ENCODE measurements around the gene S100B. TPM values are rescaled to one million over a fixed set of nuclear protein-coding genes. Genes with fewer than 3 reads are reported as not detected.

The S100B gene
- total and polyA plus RNA-seq, 4 donors = 0.79 to 1.4 (median 1.1) TPM

- H3K4me1 ChIP-seq (ENCODE audit: control insufficient read depth in 4 of 4, insufficient read depth in 4 of 4, low read length in 3 of 4) = peaks cover 0 to 6% (median 0%) of the 10 kb centered on the region in 4 donors
- no peaks in the 10 kb centered on the region for H3K36me3 ChIP-seq (ENCODE audit: control insufficient read depth in 4 of 4, insufficient read depth in 3 of 4, low read depth in 1 of 4, low read length in 3 of 4)
- no peak overlapping the region for H3K9ac ChIP-seq (ENCODE audit: low read depth in 1 of 2, low read length in 2 of 2)
- DNase-seq (ENCODE audit: low spot score) = no peak
- H3K27me3 ChIP-seq (ENCODE audit: control insufficient read depth in 4 of 4, insufficient read depth in 4 of 4, low read length in 3 of 4) = no peaks in the 10 kb centered on the region
- no peak overlapping the region for H3K27ac ChIP-seq (ENCODE audit: low read depth in 1 of 2, low read length in 2 of 2)
- H3K9me3 ChIP-seq (ENCODE audit: control insufficient read depth in 4 of 4, low read length in 3 of 4) = peaks cover 0 to 18% (median 11%) of the 10 kb centered on the region in 4 donors
- 87% methylated on average over 8 of the region's 8 CpGs for whole genome bisulfite sequencing
- TF ChIP-seq HNF4G (IDR thresholded peaks at IDR 0.05) (no peak), ZBTB33 (IDR thresholded peaks at IDR 0.05) (no peak), RAD21 (IDR thresholded peaks at IDR 0.05) (no peak), HNF4A (conservative IDR thresholded peaks at IDR 0.05) (no peak), GABPA (IDR thresholded peaks at IDR 0.05 in 1 of 2, conservative IDR thresholded peaks at IDR 0.05 in 1 of 2) (no peak)
- TF ChIP-seq, protein P1, sequence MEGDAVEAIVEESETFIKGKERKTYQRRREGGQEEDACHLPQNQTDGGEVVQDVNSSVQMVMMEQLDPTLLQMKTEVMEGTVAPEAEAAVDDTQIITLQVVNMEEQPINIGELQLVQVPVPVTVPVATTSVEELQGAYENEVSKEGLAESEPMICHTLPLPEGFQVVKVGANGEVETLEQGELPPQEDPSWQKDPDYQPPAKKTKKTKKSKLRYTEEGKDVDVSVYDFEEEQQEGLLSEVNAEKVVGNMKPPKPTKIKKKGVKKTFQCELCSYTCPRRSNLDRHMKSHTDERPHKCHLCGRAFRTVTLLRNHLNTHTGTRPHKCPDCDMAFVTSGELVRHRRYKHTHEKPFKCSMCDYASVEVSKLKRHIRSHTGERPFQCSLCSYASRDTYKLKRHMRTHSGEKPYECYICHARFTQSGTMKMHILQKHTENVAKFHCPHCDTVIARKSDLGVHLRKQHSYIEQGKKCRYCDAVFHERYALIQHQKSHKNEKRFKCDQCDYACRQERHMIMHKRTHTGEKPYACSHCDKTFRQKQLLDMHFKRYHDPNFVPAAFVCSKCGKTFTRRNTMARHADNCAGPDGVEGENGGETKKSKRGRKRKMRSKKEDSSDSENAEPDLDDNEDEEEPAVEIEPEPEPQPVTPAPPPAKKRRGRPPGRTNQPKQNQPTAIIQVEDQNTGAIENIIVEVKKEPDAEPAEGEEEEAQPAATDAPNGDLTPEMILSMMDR (IDR thresholded peaks at IDR 0.05; ENCODE audit: low read depth, low read length, missing input control) = no peak
- TF ChIP-seq, protein P2, sequence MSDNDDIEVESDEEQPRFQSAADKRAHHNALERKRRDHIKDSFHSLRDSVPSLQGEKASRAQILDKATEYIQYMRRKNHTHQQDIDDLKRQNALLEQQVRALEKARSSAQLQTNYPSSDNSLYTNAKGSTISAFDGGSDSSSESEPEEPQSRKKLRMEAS (IDR thresholded peaks at IDR 0.05) = no peak
- H3K4me3 ChIP-seq (ENCODE audit: low read depth in 1 of 3, low read length in 3 of 3) = peak overlapping the region in 1 of 3 donors; percentile 28
Measured at GRCh38 chr21:46594276-46594675, 10.6 kb downstream of the S100B start.

DNA sequence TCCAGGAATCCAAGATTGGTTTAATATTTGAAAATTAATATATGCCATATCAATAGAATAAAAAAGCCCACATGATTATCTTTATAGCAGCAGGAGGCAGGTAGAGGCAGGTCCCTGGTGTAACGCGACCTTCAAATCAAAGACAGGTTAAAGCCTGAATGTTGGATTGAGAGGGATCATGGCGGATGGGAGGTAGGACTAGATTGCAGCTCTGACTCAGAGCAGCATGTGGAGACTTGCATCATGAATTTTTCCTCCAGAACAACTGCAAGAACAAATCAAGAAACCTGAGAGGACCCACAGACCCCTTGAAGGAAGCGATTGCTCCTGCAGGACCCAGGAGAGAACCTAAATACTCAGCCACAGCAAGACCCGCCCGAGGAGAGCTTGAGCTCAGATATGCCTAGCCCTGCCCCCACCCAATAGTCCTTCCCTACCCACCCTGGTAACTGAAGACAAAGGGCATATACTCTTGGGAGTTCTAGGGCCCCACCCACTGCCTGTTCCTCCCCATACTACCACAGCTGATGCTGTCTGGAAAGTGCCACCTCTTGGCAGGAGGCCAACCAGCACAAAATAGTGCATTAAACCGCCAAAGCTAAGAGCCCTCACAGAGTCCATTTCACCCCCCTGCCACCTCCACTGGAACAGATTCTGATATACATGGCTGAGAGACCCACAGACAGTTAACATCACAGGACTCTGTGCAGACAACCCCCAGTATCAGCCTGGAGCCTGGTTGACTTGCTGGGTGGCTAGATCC is 19.5 kb downstream of the S100B start:
- H3K27ac ChIP-seq (ENCODE audit: low read depth in 1 of 2, low read length in 2 of 2) = no peak overlapping the region
- H3K27me3 ChIP-seq (ENCODE audit: control insufficient read depth in 4 of 4, insufficient read depth in 4 of 4, low read length in 3 of 4) = no peaks in the 10 kb centered on the region
- H3K9ac ChIP-seq (ENCODE audit: low read depth in 1 of 2, low read length in 2 of 2) = no peak overlapping the region
- H3K36me3 ChIP-seq (ENCODE audit: control insufficient read depth in 4 of 4, insufficient read depth in 3 of 4, low read depth in 1 of 4, low read length in 3 of 4) = peaks cover 0 to 4% (median under 1%) of the 10 kb centered on the region in 4 donors
- no peak for DNase-seq (ENCODE audit: low spot score)
- WGBS = 88% methylated on average over 7 of the region's 7 CpGs
- H3K4me1 ChIP-seq (ENCODE audit: control insufficient read depth in 4 of 4, insufficient read depth in 4 of 4, low read length in 3 of 4) = no peaks in the 10 kb centered on the region
- H3K4me3 ChIP-seq (ENCODE audit: low read depth in 1 of 3, low read length in 3 of 3) = no peak overlapping the region
- peaks cover 3 to 6% (median 5%) of the 10 kb centered on the region in 4 donors for H3K9me3 ChIP-seq (ENCODE audit: control insufficient read depth in 4 of 4, low read length in 3 of 4)
- TF ChIP-seq, protein P3, sequence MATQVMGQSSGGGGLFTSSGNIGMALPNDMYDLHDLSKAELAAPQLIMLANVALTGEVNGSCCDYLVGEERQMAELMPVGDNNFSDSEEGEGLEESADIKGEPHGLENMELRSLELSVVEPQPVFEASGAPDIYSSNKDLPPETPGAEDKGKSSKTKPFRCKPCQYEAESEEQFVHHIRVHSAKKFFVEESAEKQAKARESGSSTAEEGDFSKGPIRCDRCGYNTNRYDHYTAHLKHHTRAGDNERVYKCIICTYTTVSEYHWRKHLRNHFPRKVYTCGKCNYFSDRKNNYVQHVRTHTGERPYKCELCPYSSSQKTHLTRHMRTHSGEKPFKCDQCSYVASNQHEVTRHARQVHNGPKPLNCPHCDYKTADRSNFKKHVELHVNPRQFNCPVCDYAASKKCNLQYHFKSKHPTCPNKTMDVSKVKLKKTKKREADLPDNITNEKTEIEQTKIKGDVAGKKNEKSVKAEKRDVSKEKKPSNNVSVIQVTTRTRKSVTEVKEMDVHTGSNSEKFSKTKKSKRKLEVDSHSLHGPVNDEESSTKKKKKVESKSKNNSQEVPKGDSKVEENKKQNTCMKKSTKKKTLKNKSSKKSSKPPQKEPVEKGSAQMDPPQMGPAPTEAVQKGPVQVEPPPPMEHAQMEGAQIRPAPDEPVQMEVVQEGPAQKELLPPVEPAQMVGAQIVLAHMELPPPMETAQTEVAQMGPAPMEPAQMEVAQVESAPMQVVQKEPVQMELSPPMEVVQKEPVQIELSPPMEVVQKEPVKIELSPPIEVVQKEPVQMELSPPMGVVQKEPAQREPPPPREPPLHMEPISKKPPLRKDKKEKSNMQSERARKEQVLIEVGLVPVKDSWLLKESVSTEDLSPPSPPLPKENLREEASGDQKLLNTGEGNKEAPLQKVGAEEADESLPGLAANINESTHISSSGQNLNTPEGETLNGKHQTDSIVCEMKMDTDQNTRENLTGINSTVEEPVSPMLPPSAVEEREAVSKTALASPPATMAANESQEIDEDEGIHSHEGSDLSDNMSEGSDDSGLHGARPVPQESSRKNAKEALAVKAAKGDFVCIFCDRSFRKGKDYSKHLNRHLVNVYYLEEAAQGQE (IDR thresholded peaks at IDR 0.05) = no peak
- TF ChIP-seq FOXA1 (IDR thresholded peaks at IDR 0.05) (no peak), RAD21 (IDR thresholded peaks at IDR 0.05) (no peak), ZBTB33 (IDR thresholded peaks at IDR 0.05) (no peak), RXRA (IDR thresholded peaks at IDR 0.05) (no peak), YY1 (IDR thresholded peaks at IDR 0.05) (no peak), NR2F2 (IDR thresholded peaks at IDR 0.05) (no peak), EGR1 (IDR thresholded peaks at IDR 0.05; ENCODE audit: low read depth in 2 of 2) (no peak), FOXA2 (IDR thresholded peaks at IDR 0.05) (no peak), TAF1 (conservative IDR thresholded peaks at IDR 0.05) (no peak), JUND (IDR thresholded peaks at IDR 0.05) (no peak)
- TF ChIP-seq, protein P4, sequence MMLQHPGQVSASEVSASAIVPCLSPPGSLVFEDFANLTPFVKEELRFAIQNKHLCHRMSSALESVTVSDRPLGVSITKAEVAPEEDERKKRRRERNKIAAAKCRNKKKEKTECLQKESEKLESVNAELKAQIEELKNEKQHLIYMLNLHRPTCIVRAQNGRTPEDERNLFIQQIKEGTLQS (IDR thresholded peaks at IDR 0.05) = no peak
- TF ChIP-seq, protein P2 (IDR thresholded peaks at IDR 0.05) = no peak
